ENCODE measurements around the gene CCNF. TPM values are rescaled to one million over a fixed set of nuclear protein-coding genes. Genes with fewer than 3 reads are reported as not detected.

CCNF gene
- polyA plus RNA-seq, 6 donors from 2014 or later, result 1.8 to 5.0 (median 2.8) TPM; not detected in 1

- Mint-ChIP-seq H3K9me3 (no peaks in the 10 kb centered on the region), H3K27ac (no peak overlapping the region), H3K4me1 (peaks cover 19 to 30% (median 19%) of the 10 kb centered on the region in 3 donors), H3K36me3 (no peaks in the 10 kb centered on the region), H3K27me3 (peaks cover 6 to 20% (median 20%) of the 10 kb centered on the region in 3 donors), H3K4me3 (peak overlapping the region in 5 of 8 donors; percentile 5 to 67 (median 40))
- DNase-seq (no peak), ATAC-seq (ENCODE audit: low read depth in 2 of 2) (no peak)
Observed at GRCh38 chr16:2465653-2466415, 36.6 kb downstream of the CCNF start.

DNA sequence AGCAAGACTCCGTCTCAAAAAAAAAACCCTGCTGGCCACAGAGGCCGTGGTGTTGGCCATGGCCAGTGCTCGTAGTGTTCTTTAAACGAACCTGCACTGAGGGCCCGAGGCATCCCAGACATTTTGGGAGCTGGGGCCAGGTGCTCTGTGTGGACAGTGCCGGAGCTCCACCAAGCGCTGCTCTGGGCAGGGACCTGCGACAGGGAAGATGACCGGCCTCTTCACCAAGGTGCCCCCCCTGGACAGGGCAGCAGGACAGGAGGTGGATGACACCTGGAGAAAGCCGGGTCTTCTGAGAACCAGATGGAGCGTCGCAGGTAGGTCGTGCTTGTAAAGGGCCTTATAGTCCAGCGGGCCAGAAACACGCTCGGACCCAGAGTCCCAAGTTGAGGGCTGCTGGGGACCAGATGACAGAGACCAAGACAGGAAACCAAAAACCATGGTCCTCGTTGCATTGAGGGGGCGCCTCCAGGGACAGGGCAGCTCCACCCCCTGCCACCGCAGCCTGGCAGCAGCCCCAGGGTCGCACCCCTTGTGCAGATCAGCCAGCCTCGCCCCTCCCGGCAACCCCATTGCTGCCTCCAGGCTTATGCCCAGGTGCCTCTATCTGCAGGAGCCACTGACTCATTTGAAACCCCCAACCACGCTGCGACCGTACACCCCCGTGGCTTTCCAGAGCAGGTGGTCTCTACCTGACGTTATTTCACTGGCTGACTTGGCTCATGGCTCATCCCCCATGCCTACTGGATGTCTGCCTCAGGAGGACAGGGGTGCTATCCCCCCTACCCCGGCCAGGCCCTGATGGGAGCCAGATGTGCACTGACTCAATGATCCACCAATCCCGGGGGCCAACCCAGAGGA, 37.6 kb downstream of the CCNF start:
- ATAC-seq (ENCODE audit: low read depth in 2 of 2) (no peak), DNase-seq (no peak)

DNA sequence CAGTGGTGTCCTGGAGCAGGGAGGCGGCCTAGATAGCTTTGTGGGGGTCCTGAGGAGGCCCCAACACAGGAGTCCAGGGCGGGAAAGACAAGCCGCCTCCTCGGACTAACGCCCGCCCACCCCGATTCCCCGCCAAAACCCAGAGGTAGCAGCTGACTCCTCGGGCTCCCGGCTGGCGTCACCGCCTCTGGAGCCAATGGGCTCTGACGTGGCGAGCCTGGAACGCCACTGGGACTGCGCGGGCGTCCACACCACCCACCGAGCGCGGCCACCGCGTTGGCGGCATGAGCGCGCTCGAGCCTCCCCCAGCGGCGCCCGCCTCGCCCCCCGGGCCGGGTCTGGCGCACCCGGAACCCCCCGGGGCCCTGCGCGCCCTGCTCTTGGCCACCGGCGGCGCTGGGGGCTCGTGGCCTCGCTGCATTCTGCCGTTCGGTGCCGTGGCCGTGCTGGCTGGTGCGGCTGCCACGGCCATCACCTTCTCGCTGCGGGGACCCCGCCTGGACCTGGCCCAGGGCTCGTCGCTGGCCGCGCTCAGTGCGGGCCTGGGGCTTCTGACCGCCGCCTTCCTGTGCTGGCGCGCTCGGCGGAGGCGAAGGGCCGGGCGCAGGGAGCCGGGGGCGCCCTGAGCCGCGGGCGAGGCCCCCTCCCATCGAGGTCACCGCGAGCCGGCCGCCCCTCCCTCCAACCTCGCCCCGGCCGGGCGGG, 38.4 kb downstream of the CCNF start:
- peaks cover 6 to 21% (median 20%) of the 10 kb centered on the region in 3 donors for H3K27me3 Mint-ChIP-seq
- H3K9me3 Mint-ChIP-seq, result no peaks in the 10 kb centered on the region
- H3K4me3 Mint-ChIP-seq, result peak overlapping the region; percentile 15 to 82 (median 69)
- DNase-seq (no peak), ATAC-seq (ENCODE audit: low read depth in 2 of 2) (peak; percentile 53 to 56)
- peaks cover 19 to 30% (median 19%) of the 10 kb centered on the region in 3 donors for H3K4me1 Mint-ChIP-seq
- H3K27ac Mint-ChIP-seq, result no peak overlapping the region
- H3K36me3 Mint-ChIP-seq, result no peaks in the 10 kb centered on the region

More for the DNA sequence above, 37.6 kb downstream of the CCNF start:
- H3K4me1 Mint-ChIP-seq, result peaks cover 19 to 30% (median 19%) of the 10 kb centered on the region in 3 donors
- H3K9me3 Mint-ChIP-seq, result no peaks in the 10 kb centered on the region
- H3K27me3 Mint-ChIP-seq, result peaks cover 6 to 20% (median 20%) of the 10 kb centered on the region in 3 donors
- no peak overlapping the region for H3K27ac Mint-ChIP-seq
- H3K36me3 Mint-ChIP-seq, result no peaks in the 10 kb centered on the region
- H3K4me3 Mint-ChIP-seq, result peak overlapping the region; percentile 15 to 82 (median 58)

GRCh38 chr16:2468233-2468724, 39.0 kb downstream of the CCNF start:
- peaks cover 6 to 27% (median 26%) of the 10 kb centered on the region in 3 donors for H3K27me3 Mint-ChIP-seq
- no peaks in the 10 kb centered on the region for H3K9me3 Mint-ChIP-seq
- ATAC-seq (ENCODE audit: low read depth in 2 of 2) (peak; percentile 50 to 57), DNase-seq (no peak)
- H3K36me3 Mint-ChIP-seq, result no peaks in the 10 kb centered on the region
- peak overlapping the region; percentile 44 to 86 (median 77) for H3K4me3 Mint-ChIP-seq
- H3K27ac Mint-ChIP-seq, result peak overlapping the region in 1 of 6 donors; percentile 41
- H3K4me1 Mint-ChIP-seq, result peaks cover 23 to 35% (median 24%) of the 10 kb centered on the region in 3 donors

- peak; percentile 46 for DNase-seq
- H3K27ac Mint-ChIP-seq, result peak overlapping the region in 4 of 6 donors; percentile 26 to 83 (median 59)
- no peaks in the 10 kb centered on the region for H3K36me3 Mint-ChIP-seq
- no peaks in the 10 kb centered on the region for H3K9me3 Mint-ChIP-seq
- peak; percentile 66 to 70 for ATAC-seq (ENCODE audit: low read depth in 2 of 2)
- peaks cover 26 to 39% (median 26%) of the 10 kb centered on the region in 3 donors for H3K4me1 Mint-ChIP-seq
- peak overlapping the region; percentile 44 to 86 (median 77) for H3K4me3 Mint-ChIP-seq
- peaks cover 6 to 28% (median 28%) of the 10 kb centered on the region in 3 donors for H3K27me3 Mint-ChIP-seq
Observed at GRCh38 chr16:2468725-2469398, 39.6 kb downstream of the CCNF start.

- DNase-seq, result no peak
- H3K4me1 Mint-ChIP-seq, result peaks cover 26 to 39% (median 26%) of the 10 kb centered on the region in 3 donors
- peak overlapping the region in 1 of 6 donors; percentile 33 for H3K27ac Mint-ChIP-seq
Observed at GRCh38 chr16:2469399-2470233, 40.4 kb downstream of the CCNF start.

DNA sequence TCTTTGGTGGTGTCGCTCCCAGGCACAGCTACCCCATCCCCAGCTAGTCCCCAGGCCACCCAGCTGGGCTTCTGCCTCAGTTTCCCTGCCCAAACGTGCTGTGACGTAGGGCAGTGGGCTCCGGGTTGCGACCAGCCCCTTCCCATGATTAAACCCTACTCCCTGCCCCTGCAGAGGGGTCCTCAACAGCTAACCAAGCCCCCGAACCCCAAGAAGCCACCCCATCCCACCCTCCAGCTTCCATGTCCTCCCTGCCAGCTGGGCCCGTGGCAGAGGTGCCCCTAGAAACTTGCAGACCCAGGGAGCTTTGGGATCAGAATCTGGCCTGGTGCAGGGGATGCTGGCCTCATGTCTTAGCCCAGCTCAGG, 41.0 kb downstream of the CCNF start:
- Mint-ChIP-seq H3K36me3 (no peaks in the 10 kb centered on the region), H3K4me3 (peak overlapping the region in 7 of 8 donors; percentile 1 to 86 (median 71)), H3K27ac (peak overlapping the region in 1 of 6 donors; percentile 26), H3K4me1 (peaks cover 26 to 39% (median 26%) of the 10 kb centered on the region in 3 donors), H3K27me3 (peaks cover 6 to 28% (median 28%) of the 10 kb centered on the region in 3 donors), H3K9me3 (no peaks in the 10 kb centered on the region)
- DNase-seq (no peak), ATAC-seq (ENCODE audit: low read depth in 2 of 2) (no peak)

More at GRCh38 chr16:2469399-2470233, 40.4 kb downstream of the CCNF start:
- H3K4me3 Mint-ChIP-seq, result peak overlapping the region in 7 of 8 donors; percentile 47 to 86 (median 71)
- H3K36me3 Mint-ChIP-seq, result no peaks in the 10 kb centered on the region
- peaks cover 6 to 28% (median 28%) of the 10 kb centered on the region in 3 donors for H3K27me3 Mint-ChIP-seq
- ATAC-seq (ENCODE audit: low read depth in 2 of 2), result no peak
- H3K9me3 Mint-ChIP-seq, result no peaks in the 10 kb centered on the region

- Mint-ChIP-seq H3K4me3 (peak overlapping the region in 6 of 8 donors; percentile 1 to 82 (median 44)), H3K27me3 (peaks cover 6 to 28% (median 28%) of the 10 kb centered on the region in 3 donors), H3K4me1 (peaks cover 26 to 39% (median 26%) of the 10 kb centered on the region in 3 donors), H3K27ac (peak overlapping the region in 2 of 6 donors; percentile 26 to 62), H3K36me3 (no peaks in the 10 kb centered on the region), H3K9me3 (no peaks in the 10 kb centered on the region)
- ATAC-seq (ENCODE audit: low read depth in 2 of 2) (no peak), DNase-seq (no peak)
Observed at GRCh38 chr16:2470603-2471015, 41.4 kb downstream of the CCNF start.

GRCh38 chr16:2471016-2471652, 41.9 kb downstream of the CCNF start, which contains the start of gene NTN3:
NTN3 (plus strand) TSS chr16:2471297; CDS start chr16:2471702, 405 bp downstream.
- DNase-seq, result no peak
- Mint-ChIP-seq H3K27me3 (peaks cover 6 to 28% (median 28%) of the 10 kb centered on the region in 3 donors), H3K9me3 (no peaks in the 10 kb centered on the region), H3K36me3 (no peaks in the 10 kb centered on the region), H3K4me1 (peaks cover 26 to 39% (median 30%) of the 10 kb centered on the region in 3 donors), H3K4me3 (peak within 1 kb of the TSS in 7 of 8 donors; percentile 1 to 82 (median 44)), H3K27ac (peak within 1 kb of the TSS in 2 of 6 donors; percentile 26 to 62)
- ATAC-seq (ENCODE audit: low read depth in 2 of 2), result no peak

DNA sequence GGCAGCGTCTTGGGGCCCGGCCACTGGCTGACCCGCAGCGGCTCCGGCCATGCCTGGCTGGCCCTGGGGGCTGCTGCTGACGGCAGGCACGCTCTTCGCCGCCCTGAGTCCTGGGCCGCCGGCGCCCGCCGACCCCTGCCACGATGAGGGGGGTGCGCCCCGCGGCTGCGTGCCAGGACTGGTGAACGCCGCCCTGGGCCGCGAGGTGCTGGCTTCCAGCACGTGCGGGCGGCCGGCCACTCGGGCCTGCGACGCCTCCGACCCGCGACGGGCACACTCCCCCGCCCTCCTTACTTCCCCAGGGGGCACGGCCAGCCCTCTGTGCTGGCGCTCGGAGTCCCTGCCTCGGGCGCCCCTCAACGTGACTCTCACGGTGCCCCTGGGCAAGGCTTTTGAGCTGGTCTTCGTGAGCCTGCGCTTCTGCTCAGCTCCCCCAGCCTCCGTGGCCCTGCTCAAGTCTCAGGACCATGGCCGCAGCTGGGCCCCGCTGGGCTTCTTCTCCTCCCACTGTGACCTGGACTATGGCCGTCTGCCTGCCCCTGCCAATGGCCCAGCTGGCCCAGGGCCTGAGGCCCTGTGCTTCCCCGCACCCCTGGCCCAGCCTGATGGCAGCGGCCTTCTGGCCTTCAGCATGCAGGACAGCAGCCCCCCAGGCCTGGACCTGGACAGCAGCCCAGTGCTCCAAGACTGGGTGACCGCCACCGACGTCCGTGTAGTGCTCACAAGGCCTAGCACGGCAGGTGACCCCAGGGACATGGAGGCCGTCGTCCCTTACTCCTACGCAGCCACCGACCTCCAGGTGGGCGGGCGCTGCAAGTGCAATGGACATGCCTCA, 42.6 kb downstream of the CCNF start:
- ATAC-seq (ENCODE audit: low read depth in 2 of 2), result no peak
- no peaks in the 10 kb centered on the region for H3K36me3 Mint-ChIP-seq
- H3K4me3 Mint-ChIP-seq, result peak overlapping the region in 3 of 8 donors; percentile 22 to 58 (median 39)

More for the DNA sequence above, 42.6 kb downstream of the CCNF start:
- Mint-ChIP-seq H3K27me3 (peaks cover 6 to 28% (median 28%) of the 10 kb centered on the region in 3 donors), H3K9me3 (no peaks in the 10 kb centered on the region), H3K27ac (no peak overlapping the region), H3K4me1 (peaks cover 26 to 39% (median 38%) of the 10 kb centered on the region in 3 donors)
- no peak for DNase-seq
